ENCODE data around the gene RAP1GAP2.

DNA sequence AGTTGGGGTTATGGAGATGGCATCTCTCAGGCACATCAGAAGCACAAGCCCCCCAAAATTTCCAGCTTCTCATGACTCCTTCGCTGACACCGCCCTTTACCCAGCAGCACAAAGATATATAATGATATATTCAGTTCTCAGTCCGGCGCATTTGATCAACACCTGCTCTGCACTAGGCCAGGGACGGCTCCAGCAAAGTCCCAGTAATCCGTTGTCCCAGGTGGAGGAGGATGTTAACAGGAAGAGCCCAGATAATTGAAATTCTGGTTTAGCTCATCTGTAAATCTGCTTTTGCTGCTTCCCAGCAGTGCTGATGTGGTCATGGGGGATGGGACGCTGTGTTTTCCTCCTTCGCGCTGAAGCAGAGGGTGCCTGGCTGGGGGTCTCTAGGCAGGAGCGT is 135.6 kb downstream of the RAP1GAP2 start:
- TF ChIP-seq, protein P1, sequence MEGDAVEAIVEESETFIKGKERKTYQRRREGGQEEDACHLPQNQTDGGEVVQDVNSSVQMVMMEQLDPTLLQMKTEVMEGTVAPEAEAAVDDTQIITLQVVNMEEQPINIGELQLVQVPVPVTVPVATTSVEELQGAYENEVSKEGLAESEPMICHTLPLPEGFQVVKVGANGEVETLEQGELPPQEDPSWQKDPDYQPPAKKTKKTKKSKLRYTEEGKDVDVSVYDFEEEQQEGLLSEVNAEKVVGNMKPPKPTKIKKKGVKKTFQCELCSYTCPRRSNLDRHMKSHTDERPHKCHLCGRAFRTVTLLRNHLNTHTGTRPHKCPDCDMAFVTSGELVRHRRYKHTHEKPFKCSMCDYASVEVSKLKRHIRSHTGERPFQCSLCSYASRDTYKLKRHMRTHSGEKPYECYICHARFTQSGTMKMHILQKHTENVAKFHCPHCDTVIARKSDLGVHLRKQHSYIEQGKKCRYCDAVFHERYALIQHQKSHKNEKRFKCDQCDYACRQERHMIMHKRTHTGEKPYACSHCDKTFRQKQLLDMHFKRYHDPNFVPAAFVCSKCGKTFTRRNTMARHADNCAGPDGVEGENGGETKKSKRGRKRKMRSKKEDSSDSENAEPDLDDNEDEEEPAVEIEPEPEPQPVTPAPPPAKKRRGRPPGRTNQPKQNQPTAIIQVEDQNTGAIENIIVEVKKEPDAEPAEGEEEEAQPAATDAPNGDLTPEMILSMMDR (IDR thresholded peaks at IDR 0.05 in 4 of 5, conservative IDR thresholded peaks at IDR 0.05 in 1 of 5) = no peak
- no peak for TF ChIP-seq POLR2A (IDR thresholded peaks at IDR 0.05)

Data from gastrocnemius medialis (tissue), 4 donors.